Mesenteric fat pad (tissue), 1 donor: ENCODE measurements around the gene PLD3. TPM values are rescaled to one million over a fixed set of nuclear protein-coding genes. Genes with fewer than 3 reads are reported as not detected.
A peak's percentile ranks its signal among the peaks of the same experiment; 100 is the strongest.
"Not testable (repeated sequence)": the region's sequence is repeated elsewhere in the genome, so short reads cannot be mapped to it uniquely, and the experiment has no call there.

Experiments used
- DNase-seq: peaks from one replicate; pipeline ENCODE4 v3.0.0-alpha.2; 2020; ENCODE audit warnings: low spot score
- total RNA-seq: library from RNA; stranded (reverse); fragmentation: NEBNext Ultra II Directional; extraction: Animal tissue kit (Norgen Biotek cat#: 25700); gene quantifications from one replicate; pipeline ENCODE4 v1.2.1, GENCODE V29; 2021
- donor health status: DM: yes; HTN: yes; CAD: no.

Gene PLD3
- total RNA-seq, 1 donor from 2014 or later, result 275 TPM

- no peak for DNase-seq
Observed at GRCh38 chr19:40387155-40387554, 38.7 kb downstream of the PLD3 start.

DNA sequence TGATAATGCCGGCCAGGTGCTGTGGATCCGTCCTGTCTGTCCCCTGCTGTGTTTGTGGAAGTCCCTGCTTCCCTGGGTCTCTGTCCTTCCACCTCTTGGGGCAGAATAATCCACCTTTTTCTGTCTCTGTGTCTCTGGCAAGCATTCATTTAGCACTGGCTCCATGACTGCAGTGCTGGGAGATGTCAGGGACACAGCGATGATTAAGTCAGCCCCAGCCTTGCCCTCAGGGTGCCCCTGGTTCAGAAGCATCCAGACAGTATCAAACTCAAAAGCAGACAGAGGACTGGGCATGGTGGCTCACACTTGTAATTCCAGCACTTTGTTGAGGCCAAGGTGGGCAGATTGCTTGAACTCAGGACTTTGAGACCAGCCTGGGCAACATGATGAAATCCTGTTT lies 40.0 kb downstream of the PLD3 start:
- no peak for DNase-seq

GRCh38 chr19:40389404-40390083 lies 41.0 kb downstream of the PLD3 start:
- DNase-seq, result no peak

DNA sequence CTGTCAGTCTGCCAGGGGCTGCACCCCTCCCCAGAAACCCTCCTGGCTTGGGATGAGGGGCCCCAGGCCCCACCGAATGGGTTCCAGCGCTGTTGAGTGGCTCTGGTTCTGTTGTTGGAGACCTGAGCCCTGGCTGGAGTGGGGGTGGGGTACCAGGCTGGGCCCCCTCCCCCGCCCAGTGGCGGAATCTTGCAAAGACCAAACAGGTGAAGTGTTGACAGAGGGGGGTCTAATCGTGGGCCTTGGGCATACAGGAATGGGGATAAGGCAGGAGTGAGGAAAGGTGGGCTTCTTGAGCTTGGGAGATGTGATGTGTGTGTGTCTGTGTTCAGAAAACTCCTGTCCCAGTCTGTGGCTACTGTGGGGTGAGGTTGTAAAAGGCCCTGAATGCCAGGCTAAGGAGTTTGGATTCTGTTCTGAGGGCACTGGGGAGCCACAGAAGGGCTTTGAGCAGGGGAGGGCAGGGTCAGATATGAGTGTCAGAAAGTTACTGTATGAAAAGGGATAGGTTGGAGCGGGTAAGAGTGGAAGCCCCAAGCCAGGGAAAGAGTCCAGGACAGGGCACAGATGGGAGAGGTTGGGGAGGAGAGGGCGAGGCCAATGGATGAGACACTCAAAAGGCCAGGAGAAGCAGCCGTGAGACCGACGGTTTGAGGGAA lies 41.7 kb downstream of the PLD3 start, which contains the start of gene HIPK4:
Gene HIPK4 (minus strand): TSS at position 98 of the 659 bp plus-strand sequence. CDS start 279 bp downstream, outside the sequence.
- DNase-seq, result no peak

DNA sequence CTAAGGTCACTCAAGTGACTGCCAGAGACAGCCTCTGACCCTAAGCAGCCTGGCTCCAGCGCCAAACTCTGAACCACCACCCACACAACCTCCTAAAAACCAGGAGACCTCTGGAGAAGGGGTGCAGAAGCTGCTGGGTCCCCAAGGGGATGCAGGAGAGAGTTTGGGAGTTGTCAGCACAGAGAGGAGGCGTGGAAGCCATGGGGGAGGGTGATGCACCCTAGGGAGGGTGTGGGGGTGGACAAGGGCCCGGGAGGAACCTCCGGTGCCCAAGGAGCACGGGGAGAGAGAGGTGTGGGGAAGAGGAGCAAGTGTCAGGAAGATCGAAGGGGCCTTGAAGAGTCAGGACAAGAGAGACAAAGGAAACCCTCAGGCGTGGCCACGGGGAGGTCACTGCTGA lies 43.6 kb downstream of the PLD3 start:
- DNase-seq, result no peak

- DNase-seq, result no peak
Observed at GRCh38 chr19:40392894-40393517, 44.5 kb downstream of the PLD3 start.

DNA sequence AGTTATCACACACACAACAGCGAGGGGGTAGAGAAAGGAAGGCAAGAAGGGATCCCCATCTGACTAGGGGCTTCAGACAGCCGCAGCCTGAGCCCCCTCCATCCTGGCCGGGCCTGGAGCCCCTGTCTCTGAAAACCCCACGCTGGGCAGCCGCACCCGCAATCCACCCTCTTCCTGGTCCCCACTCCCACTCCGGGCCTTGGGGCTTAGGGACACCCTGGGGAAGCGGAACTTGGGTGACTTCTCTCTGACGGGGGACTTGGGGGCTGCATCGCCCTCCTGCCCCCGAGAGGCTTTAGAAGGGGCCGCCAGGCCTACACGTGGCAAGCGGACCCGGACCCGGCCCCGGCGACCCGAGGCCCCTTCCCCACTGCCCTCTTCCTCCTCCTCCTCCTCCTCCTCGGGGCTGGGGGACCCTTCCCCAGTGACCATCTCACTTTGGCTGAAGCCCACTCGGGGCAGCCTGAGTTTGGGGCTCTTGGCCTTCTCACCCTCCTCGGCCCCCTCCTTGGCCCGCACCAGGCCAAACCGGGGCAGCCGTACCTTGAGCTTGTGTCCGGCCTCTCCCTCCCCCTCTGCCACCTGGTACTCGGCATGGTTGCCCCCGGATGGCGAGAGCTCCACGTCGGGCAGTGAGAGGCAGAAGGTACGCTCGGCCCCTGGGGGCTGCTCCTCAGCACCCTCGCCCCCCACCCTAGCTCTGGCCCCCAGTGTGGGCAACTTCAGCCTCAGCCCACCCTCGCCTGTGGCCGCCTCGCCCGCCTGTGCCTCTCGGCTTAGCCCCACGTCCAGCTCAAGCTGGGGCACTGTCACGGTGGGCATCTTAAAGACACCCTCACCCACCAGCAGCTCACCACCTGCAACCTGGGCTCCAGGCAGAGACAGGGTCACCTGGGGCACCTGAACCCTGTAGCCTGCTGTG lies 45.7 kb downstream of the PLD3 start:
- no peak for DNase-seq

GRCh38 chr19:40394816-40395210 lies 46.3 kb downstream of the PLD3 start:
- no peak for DNase-seq

- DNase-seq, result no peak
Observed at GRCh38 chr19:40395956-40396355, 47.5 kb downstream of the PLD3 start.

- no peak for DNase-seq
Observed at GRCh38 chr19:40396886-40397567, 48.5 kb downstream of the PLD3 start.

DNA sequence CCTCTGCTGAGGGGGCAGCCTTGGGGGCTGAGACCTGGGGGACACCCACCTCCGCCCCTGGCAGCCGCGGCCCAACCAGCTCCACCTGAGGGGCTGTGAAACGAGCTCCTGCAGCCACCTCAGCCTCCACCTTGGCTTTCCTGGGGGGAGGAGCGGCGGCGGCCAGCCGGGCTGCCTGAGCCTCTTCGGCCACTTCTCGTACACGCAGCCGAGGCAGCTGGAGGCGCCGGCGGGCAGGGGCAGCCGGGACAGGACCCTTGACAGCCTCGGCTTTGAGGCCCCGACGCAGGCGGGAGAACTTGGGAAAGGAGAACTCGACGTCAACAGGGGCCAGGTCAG lies 49.0 kb downstream of the PLD3 start:
- no peak for DNase-seq

- no peak for DNase-seq
Observed at GRCh38 chr19:40398417-40399131, 50.1 kb downstream of the PLD3 start.

DNA sequence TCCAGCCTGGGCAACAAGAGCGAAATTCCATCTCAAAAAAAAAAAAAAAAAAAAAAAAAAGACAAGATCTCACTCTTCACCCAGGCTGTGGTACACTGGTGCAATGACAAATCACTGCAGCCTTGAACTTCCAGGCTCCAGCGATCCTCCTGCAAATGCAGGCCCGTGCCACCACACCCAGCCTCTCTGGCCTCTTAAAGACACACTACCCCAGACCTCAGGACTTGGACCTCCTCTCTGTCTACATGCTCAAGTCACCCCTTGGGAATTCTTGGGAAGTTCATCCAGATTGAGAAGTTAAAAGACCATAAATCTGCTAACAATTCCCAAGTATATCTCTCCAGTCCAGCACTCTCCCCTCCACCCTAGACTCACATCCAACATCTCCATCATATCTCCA lies 52.1 kb downstream of the PLD3 start:
- DNase-seq, result no peak

DNA sequence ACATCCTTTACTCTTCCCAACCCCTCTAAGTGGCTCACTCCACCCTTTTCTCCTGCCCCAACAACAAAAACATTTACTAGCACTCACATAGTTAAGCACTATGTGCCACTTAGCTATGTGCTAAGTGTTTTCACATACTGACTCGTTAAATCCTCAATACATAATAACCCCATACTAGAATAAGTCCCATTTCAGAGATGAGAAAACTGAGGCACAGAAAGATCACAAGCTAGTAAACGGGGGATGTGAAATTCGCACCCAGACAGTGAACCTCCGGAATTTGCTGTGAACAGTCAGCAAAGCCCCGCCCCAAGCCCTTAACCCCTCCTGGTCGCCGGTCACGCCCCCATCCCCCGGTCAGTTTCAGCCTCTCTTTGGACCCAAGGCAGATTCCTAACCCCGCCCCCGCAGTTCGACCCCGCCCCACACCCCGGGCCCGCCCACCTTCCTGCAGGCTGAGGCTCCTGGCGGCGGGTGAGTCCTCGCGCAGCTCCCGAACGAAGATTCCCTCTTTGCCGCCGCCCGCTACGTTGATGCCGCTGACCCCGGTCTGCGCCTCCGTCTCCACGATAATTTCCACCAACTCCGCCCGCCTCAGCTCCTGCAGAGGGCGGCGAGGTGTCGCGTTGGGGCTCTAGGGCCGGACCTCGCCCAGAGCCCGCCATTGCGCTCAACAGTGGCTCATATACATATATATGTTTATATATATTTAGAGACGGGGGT lies 54.9 kb downstream of the PLD3 start:
- peak; percentile 93 for DNase-seq

DNA sequence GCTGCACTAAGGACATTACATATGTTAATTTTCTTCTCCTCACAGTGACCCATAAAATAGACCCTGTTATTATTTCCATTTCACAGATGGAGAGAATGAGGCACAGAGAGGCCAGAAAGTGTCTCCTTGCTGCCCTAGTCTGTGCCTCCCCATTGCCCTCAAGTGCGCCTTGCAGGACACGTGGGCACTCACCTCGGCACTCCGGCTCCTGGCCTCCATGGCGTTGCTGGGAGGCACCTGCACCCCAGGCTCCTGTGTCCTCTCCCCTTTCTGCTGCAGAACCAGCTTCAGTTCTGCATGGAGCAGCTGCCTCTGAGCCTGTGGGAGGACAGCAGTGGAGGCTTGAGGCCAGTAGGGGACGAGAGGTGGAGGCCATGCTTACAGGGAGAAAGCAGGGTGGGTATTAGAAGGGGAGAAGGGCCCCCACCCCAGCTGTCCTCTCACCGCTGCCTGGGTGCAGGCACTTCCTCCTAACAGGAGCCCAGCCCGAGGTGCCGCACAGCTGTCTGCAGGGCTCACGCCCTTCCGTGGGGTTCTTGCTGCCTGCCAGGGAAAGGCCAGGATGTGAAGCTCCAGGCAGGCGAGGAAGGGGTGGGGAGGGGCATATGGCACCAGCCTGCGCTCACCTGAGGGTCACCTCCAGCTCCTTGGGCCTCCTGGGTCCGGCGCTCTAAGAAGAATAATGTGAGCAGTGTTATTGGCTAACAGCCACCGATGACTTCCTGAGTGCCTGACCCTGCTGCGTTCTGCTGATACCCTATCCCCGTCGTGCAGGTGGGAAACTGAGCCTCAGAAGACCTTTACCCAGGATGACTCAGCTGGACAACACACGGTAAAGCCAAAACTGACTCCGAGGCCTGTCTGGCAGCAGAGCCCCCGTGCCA lies 59.5 kb downstream of the PLD3 start:
- no peak for DNase-seq

DNA sequence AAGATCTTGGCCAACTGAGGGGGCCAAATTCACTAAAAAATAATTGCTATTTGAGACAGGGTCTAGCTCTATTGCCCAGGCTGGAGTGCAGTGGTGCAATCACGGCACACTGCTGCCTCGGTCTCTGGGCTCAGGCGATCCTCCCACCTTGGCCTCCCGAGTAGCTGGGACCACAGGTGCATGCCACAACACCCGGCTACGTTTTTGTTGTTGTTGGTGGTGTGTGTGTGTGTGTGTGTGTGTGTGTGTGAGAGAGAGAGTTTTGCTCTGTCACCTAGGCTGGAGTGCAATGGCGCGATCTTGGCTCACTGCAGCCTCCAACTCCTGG lies 60.1 kb downstream of the PLD3 start:
- DNase-seq, result not testable (repeated sequence)

GRCh38 chr19:40410030-40410389 lies 61.5 kb downstream of the PLD3 start:
- DNase-seq, result no peak

DNA sequence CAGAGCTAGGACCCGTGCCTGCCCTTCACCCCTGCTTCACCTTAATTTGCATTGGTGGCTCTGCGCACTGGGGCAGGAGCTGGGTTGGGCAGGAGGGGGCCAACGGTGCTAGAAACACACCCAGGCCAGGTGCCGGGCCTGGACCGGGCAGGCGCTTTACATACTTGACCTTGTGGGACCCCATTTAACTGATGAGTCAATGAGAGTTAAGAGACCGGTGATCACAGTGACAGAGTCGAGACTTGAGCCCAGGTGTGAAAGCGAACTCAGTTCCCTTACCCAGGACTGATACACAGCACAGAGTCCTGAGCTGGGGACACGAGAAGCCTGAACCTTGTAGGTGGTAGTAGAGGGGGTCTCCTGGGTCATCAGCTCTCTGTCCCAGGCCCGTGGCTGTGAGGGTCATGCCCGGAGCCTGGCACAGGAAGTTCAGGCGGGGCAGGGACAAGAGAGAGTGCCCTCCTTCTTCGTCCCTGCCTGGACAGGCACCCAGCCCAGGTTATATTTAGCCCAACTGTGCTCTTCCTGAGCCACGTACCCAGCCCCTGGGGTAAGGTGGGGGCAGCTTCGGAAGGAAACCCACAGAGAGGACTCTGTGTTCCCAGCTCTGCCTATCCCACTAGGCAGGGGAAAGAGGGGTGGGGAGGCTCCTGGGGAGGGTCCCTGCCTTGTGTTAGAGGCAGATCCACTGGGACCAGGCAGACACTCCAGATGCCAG lies 62.8 kb downstream of the PLD3 start:
- DNase-seq, result no peak
